Ishikawa (cell line): ENCODE data around the gene ERP44.

Experiments used
- CREB1 ChIP-seq: IDR thresholded peaks from 2 replicates; pipeline ENCODE4 v1.6.1; 2012; ENCODE audit warnings: low read depth
- EGR1 ChIP-seq: IDR thresholded peaks from 2 replicates; pipeline ENCODE4 v1.6.1; 2012
- FOXM1 ChIP-seq: IDR thresholded peaks from 2 replicates; pipeline ENCODE4 v1.6.1; 2012; ENCODE audit warnings: low read depth, borderline replicate concordance
- RAD21 ChIP-seq: IDR thresholded peaks from 2 replicates; pipeline ENCODE4 v1.6.1; 2012; ENCODE audit warnings: low read depth
- TF ChIP-seq, protein P1 (sequence below): IDR thresholded peaks from 2 replicates; pipeline ENCODE4 v1.6.1; 2012; ENCODE audit warnings: low read depth, mild to moderate bottlenecking

DNA sequence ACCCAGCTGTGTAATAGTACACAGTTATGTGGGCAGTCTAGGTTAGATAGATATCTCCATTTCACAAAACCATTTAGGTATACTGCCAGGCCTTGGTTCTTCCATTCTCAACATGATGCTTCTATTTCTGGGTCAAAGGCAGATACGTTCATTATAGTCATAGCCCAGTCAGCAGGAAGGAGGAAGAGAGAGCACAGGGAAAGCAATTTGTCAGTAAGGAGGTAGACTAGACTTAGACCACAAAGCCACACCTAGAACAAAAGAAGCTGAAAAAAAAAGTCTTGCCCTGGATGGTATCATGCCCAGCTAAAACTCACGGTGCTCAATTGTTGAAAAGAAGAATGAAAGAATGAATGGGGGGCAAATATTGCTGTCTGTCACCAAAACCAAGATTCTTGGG is 7.8 kb upstream of the ERP44 start:
- TF ChIP-seq, protein P1, sequence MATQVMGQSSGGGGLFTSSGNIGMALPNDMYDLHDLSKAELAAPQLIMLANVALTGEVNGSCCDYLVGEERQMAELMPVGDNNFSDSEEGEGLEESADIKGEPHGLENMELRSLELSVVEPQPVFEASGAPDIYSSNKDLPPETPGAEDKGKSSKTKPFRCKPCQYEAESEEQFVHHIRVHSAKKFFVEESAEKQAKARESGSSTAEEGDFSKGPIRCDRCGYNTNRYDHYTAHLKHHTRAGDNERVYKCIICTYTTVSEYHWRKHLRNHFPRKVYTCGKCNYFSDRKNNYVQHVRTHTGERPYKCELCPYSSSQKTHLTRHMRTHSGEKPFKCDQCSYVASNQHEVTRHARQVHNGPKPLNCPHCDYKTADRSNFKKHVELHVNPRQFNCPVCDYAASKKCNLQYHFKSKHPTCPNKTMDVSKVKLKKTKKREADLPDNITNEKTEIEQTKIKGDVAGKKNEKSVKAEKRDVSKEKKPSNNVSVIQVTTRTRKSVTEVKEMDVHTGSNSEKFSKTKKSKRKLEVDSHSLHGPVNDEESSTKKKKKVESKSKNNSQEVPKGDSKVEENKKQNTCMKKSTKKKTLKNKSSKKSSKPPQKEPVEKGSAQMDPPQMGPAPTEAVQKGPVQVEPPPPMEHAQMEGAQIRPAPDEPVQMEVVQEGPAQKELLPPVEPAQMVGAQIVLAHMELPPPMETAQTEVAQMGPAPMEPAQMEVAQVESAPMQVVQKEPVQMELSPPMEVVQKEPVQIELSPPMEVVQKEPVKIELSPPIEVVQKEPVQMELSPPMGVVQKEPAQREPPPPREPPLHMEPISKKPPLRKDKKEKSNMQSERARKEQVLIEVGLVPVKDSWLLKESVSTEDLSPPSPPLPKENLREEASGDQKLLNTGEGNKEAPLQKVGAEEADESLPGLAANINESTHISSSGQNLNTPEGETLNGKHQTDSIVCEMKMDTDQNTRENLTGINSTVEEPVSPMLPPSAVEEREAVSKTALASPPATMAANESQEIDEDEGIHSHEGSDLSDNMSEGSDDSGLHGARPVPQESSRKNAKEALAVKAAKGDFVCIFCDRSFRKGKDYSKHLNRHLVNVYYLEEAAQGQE: no peak
- TF ChIP-seq RAD21: no peak
- TF ChIP-seq FOXM1: no peak
- TF ChIP-seq EGR1: no peak
- TF ChIP-seq CREB1: no peak
